Activated T-helper 2 cell treated with anti-CD3 and anti-CD28 coated beads, Interferon-gamma antibody, Interleukin-2, Interleukin-4, amounts not matched to agents 10 μg/mL and 5 μg/mL and 100 μg/mL, durations not matched to agents 14 hours and 24 hours and 36 hours (primary cell): ENCODE results near the gene ST7. TPM values are rescaled to one million over a fixed set of nuclear protein-coding genes. Genes with fewer than 3 reads are reported as not detected.
"Not testable (repeated sequence)": the region's sequence is repeated elsewhere in the genome, so short reads cannot be mapped to it uniquely, and the experiment has no call there.

Experiments used
- DNase-seq: peaks from one replicate; pipeline ENCODE4 v3.0.0; 2021; ENCODE audit warnings: low spot score
- H3K27ac Mint-ChIP-seq: one replicate; pipeline ENCODE4 v1.8.0; 2021; ENCODE audit warnings: mixed read lengths
- H3K27me3 Mint-ChIP-seq: one replicate; pipeline ENCODE4 v1.8.0; 2021; ENCODE audit warnings: low read depth, mixed read lengths
- H3K36me3 Mint-ChIP-seq: one replicate; pipeline ENCODE4 v1.8.0; 2021; ENCODE audit warnings: low read depth, mixed read lengths
- H3K4me1 Mint-ChIP-seq: one replicate; pipeline ENCODE4 v1.8.0; 2021; ENCODE audit warnings: low read depth, mixed read lengths
- H3K4me3 Mint-ChIP-seq: one replicate; pipeline ENCODE4 v1.8.0; 2021; ENCODE audit warnings: low read depth, mild to moderate bottlenecking, moderate library complexity, mixed read lengths
- H3K9me3 Mint-ChIP-seq: one replicate; pipeline ENCODE4 v1.8.0; 2021; ENCODE audit warnings: mixed read lengths
- intact Hi-C: fragments of 100-400 bp; cut with micrococcal nuclease; formaldehyde crosslinking; loops from one replicate; pipeline ENCODE4 v1.15.1; 2023
- total RNA-seq: library from RNA; stranded (reverse); gene quantifications from 2 replicates; pipeline ENCODE4 v1.2.3, GENCODE V29; 2022

ST7 gene
- total RNA-seq, 1 donor from 2014 or later: 8.0 TPM

- H3K9me3 Mint-ChIP-seq: no peaks in the 10 kb centered on the region
- H3K4me3 Mint-ChIP-seq: peak overlapping the region; percentile 94
- no peak for DNase-seq
- H3K4me1 Mint-ChIP-seq: peaks cover 34% of the 10 kb centered on the region
- intact Hi-C loops: loop anchor here (2.0 to 10.0 kb wide), 2 partner anchors 91 to 739 kb away; partner anchors contain the start of genes CAPZA2 and TES
- H3K27ac Mint-ChIP-seq: peak overlapping the region; percentile 89
- H3K36me3 Mint-ChIP-seq: peaks cover 9% of the 10 kb centered on the region
- peaks cover 6% of the 10 kb centered on the region for H3K27me3 Mint-ChIP-seq
These were observed 871 bp downstream of the ST7 start for GRCh38 chr7:116953906-116954838.

GRCh38 chr7:116955340-116955739 lies 2.0 kb downstream of the ST7 start:
- Mint-ChIP-seq H3K9me3 (no peaks in the 10 kb centered on the region), H3K27ac (peak overlapping the region; percentile 33), H3K36me3 (peaks cover 9% of the 10 kb centered on the region), H3K27me3 (peaks cover 6% of the 10 kb centered on the region), H3K4me3 (peak overlapping the region; percentile 94), H3K4me1 (peaks cover 36% of the 10 kb centered on the region)
- intact Hi-C loops: loop anchor here (1.0 to 10.0 kb wide), 4 partner anchors 17 to 741 kb away; partner anchors contain the start of genes CAPZA2 and TES
- DNase-seq: no peak

- peaks cover 2% of the 10 kb centered on the region for H3K27me3 Mint-ChIP-seq
- peaks cover 9% of the 10 kb centered on the region for H3K36me3 Mint-ChIP-seq
- peak overlapping the region; percentile 33 for H3K27ac Mint-ChIP-seq
- H3K9me3 Mint-ChIP-seq: no peaks in the 10 kb centered on the region
- no peak for DNase-seq
- intact Hi-C loops: loop anchor here (1.0 to 10.0 kb wide), 4 partner anchors 18 to 741 kb away; partner anchors contain the start of genes CAPZA2 and TES
- H3K4me3 Mint-ChIP-seq: peak overlapping the region; percentile 7
- peaks cover 34% of the 10 kb centered on the region for H3K4me1 Mint-ChIP-seq
These were observed 2.6 kb downstream of the ST7 start for GRCh38 chr7:116955801-116956476.

GRCh38 chr7:116956477-116956804 lies 3.1 kb downstream of the ST7 start:
- Mint-ChIP-seq H3K27me3 (no peaks in the 10 kb centered on the region), H3K9me3 (peaks cover 3% of the 10 kb centered on the region), H3K27ac (peak overlapping the region; percentile 12), H3K36me3 (peaks cover 9% of the 10 kb centered on the region), H3K4me3 (no peak overlapping the region), H3K4me1 (peaks cover 33% of the 10 kb centered on the region)
- intact Hi-C loops: loop anchor here (10.0 kb wide), 1 partner anchor 742 kb away; the partner anchor contains the start of gene TES
- no peak for DNase-seq

- H3K9me3 Mint-ChIP-seq: peaks cover 9% of the 10 kb centered on the region
- H3K4me3 Mint-ChIP-seq: no peak overlapping the region
- no peak overlapping the region for H3K27ac Mint-ChIP-seq
- DNase-seq: no peak
- intact Hi-C loops: loop anchor here (10.0 kb wide), 1 partner anchor 743 kb away; the partner anchor contains the start of gene TES
- H3K36me3 Mint-ChIP-seq: peaks cover 12% of the 10 kb centered on the region
- no peaks in the 10 kb centered on the region for H3K27me3 Mint-ChIP-seq
- peaks cover 38% of the 10 kb centered on the region for H3K4me1 Mint-ChIP-seq
These were observed 4.6 kb downstream of the ST7 start for GRCh38 chr7:116957874-116958273.

GRCh38 chr7:116961966-116962673 lies 8.8 kb downstream of the ST7 start:
- intact Hi-C loops, DNase-seq, H3K36me3 Mint-ChIP-seq, H3K9me3 Mint-ChIP-seq, H3K4me3 Mint-ChIP-seq, H3K27me3 Mint-ChIP-seq, H3K27ac Mint-ChIP-seq: not testable (repeated sequence)
- peaks cover 15% of the 10 kb centered on the region for H3K4me1 Mint-ChIP-seq

- intact Hi-C loops: no loop called here
- H3K27ac Mint-ChIP-seq: no peak overlapping the region
- peaks cover 15% of the 10 kb centered on the region for H3K4me1 Mint-ChIP-seq
- H3K36me3 Mint-ChIP-seq: peaks cover 3% of the 10 kb centered on the region
- peaks cover 9% of the 10 kb centered on the region for H3K9me3 Mint-ChIP-seq
- no peak for DNase-seq
- H3K27me3 Mint-ChIP-seq: peaks cover 2% of the 10 kb centered on the region
- no peak overlapping the region for H3K4me3 Mint-ChIP-seq
These were observed 9.9 kb downstream of the ST7 start for GRCh38 chr7:116963234-116963633.

GRCh38 chr7:116966601-116967000 lies 13.3 kb downstream of the ST7 start:
- no peak overlapping the region for H3K4me3 Mint-ChIP-seq
- H3K4me1 Mint-ChIP-seq: peaks cover 17% of the 10 kb centered on the region
- intact Hi-C loops: no loop called here
- peaks cover 3% of the 10 kb centered on the region for H3K36me3 Mint-ChIP-seq
- DNase-seq: no peak
- peaks cover 3% of the 10 kb centered on the region for H3K27me3 Mint-ChIP-seq
- no peak overlapping the region for H3K27ac Mint-ChIP-seq
- H3K9me3 Mint-ChIP-seq: peaks cover 5% of the 10 kb centered on the region

GRCh38 chr7:116967254-116967922 lies 14.1 kb downstream of the ST7 start:
- Mint-ChIP-seq H3K27ac (no peak overlapping the region), H3K27me3 (peaks cover 3% of the 10 kb centered on the region), H3K9me3 (no peaks in the 10 kb centered on the region), H3K4me3 (no peak overlapping the region), H3K4me1 (peaks cover 15% of the 10 kb centered on the region), H3K36me3 (no peaks in the 10 kb centered on the region)
- intact Hi-C loops: no loop called here
- DNase-seq: no peak

- Mint-ChIP-seq H3K4me1 (peaks cover 10% of the 10 kb centered on the region), H3K9me3 (no peaks in the 10 kb centered on the region), H3K36me3 (no peaks in the 10 kb centered on the region), H3K4me3 (no peak overlapping the region), H3K27ac (no peak overlapping the region), H3K27me3 (peaks cover 3% of the 10 kb centered on the region)
- intact Hi-C loops: no loop called here
- no peak for DNase-seq
These were observed 14.7 kb downstream of the ST7 start for GRCh38 chr7:116967983-116968382.

GRCh38 chr7:116968631-116969030 lies 15.3 kb downstream of the ST7 start:
- no peaks in the 10 kb centered on the region for H3K36me3 Mint-ChIP-seq
- no peaks in the 10 kb centered on the region for H3K9me3 Mint-ChIP-seq
- no peak overlapping the region for H3K4me3 Mint-ChIP-seq
- H3K4me1 Mint-ChIP-seq: peaks cover 10% of the 10 kb centered on the region
- DNase-seq: no peak
- intact Hi-C loops: no loop called here
- no peak overlapping the region for H3K27ac Mint-ChIP-seq
- H3K27me3 Mint-ChIP-seq: peaks cover 3% of the 10 kb centered on the region

- Mint-ChIP-seq H3K4me1 (peaks cover 10% of the 10 kb centered on the region), H3K36me3 (no peaks in the 10 kb centered on the region), H3K9me3 (no peaks in the 10 kb centered on the region), H3K4me3 (no peak overlapping the region), H3K27ac (no peak overlapping the region), H3K27me3 (peaks cover 3% of the 10 kb centered on the region)
- intact Hi-C loops: no loop called here
- DNase-seq: no peak
These were observed 16.1 kb downstream of the ST7 start for GRCh38 chr7:116969371-116969902.
